Activated B cell treated with CpG ODN at 0.5 μM for 24 hours (primary cell): Measurements from ENCODE around the gene METTL16. TPM values are rescaled to one million over a fixed set of nuclear protein-coding genes. Genes with fewer than 3 reads are reported as not detected.

Experiments
- ATAC-seq: fragments of 200-7000 bp; cut with Tn5 transposase; one replicate; pipeline ENCODE4 v1.10.0; 2021; ENCODE audit warnings: low read depth, mild to moderate bottlenecking, moderate library complexity
- CTCF ChIA-PET: fragments of 350-600 bp; sonication (Branson Sonifier 250); formaldehyde crosslinking; loops from one replicate; lab custom pipeline; 2021; ENCODE audit warnings: antibody characterized with exemption; lab: Charles Lee
- POLR2A ChIA-PET: fragments of 350-600 bp; sonication (Branson Sonifier 250); formaldehyde crosslinking; loops from one replicate; lab custom pipeline; 2021; ENCODE audit warnings: antibody characterized with exemption; lab: Charles Lee
- DNase-seq: peaks from one replicate; pipeline ENCODE4 v3.0.0; 2022
- H3K27ac Mint-ChIP-seq: one replicate; pipeline ENCODE4 v1.8.0; 2020; ENCODE audit warnings: mixed read lengths
- H3K27me3 Mint-ChIP-seq: one replicate; pipeline ENCODE4 v1.8.0; 2021; ENCODE audit warnings: mixed read lengths
- H3K36me3 Mint-ChIP-seq: one replicate; pipeline ENCODE4 v1.8.0; 2021; ENCODE audit warnings: low read depth, mixed read lengths
- H3K4me1 Mint-ChIP-seq: one replicate; pipeline ENCODE4 v1.8.0; 2021; ENCODE audit warnings: mixed read lengths
- H3K4me3 Mint-ChIP-seq: one replicate; pipeline ENCODE4 v1.8.0; 2020; ENCODE audit warnings: mild to moderate bottlenecking, mixed read lengths
- H3K9me3 Mint-ChIP-seq: one replicate; pipeline ENCODE4 v1.8.0; 2020; ENCODE audit warnings: mixed read lengths
- CTCF ChIP-seq: fragments of 200-600 bp; IDR thresholded peaks from one replicate; pipeline ENCODE4 v1.8.0; 2022; ENCODE audit warnings: antibody characterized with exemption, mild to moderate bottlenecking
- intact Hi-C: fragments of 100-400 bp; cut with micrococcal nuclease; formaldehyde crosslinking; loops from one replicate; pipeline ENCODE4 v1.15.1; 2024
- total RNA-seq: library from RNA; stranded (reverse); gene quantifications from 2 replicates; pipeline ENCODE4 v1.2.3, GENCODE V29; 2022

Gene METTL16
- total RNA-seq, 1 donor from 2014 or later: 57.2 TPM

DNA sequence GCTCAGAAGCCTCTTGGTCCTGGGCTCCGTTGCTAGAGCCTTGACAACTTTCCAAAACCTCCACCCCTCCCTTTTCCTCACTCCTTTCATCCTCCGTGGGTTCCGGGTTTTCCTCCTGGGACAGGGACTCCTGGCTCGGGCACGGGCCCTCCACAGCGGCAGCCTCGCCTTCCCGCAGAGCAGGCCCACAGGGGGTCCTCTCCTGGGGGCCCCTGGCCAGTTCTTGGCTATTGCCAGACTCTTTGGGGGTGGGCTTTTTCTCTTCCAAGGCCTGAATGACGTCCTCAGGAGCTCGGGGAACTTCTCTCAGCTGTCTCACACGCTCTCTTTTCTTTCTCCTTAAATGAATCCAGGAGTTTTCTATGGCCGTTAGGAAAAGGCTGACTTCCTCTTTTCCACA is 91.5 kb downstream of the METTL16 start:
- no peak overlapping the region for H3K4me3 Mint-ChIP-seq
- H3K36me3 Mint-ChIP-seq: peaks cover 61% of the 10 kb centered on the region
- no peaks in the 10 kb centered on the region for H3K9me3 Mint-ChIP-seq
- ATAC-seq: no peak
- no peaks in the 10 kb centered on the region for H3K27me3 Mint-ChIP-seq
- intact Hi-C loops: no loop called here
- DNase-seq: no peak
- ChIA-PET POLR2A (no interaction called here), CTCF (interaction anchor here (10.4 kb wide), 1 partner anchor 38 kb away, joined by 520 read pairs; no protein-coding TSS in a partner anchor)
- TF ChIP-seq CTCF: no peak
- no peak overlapping the region for H3K27ac Mint-ChIP-seq
- H3K4me1 Mint-ChIP-seq: no peaks in the 10 kb centered on the region

DNA sequence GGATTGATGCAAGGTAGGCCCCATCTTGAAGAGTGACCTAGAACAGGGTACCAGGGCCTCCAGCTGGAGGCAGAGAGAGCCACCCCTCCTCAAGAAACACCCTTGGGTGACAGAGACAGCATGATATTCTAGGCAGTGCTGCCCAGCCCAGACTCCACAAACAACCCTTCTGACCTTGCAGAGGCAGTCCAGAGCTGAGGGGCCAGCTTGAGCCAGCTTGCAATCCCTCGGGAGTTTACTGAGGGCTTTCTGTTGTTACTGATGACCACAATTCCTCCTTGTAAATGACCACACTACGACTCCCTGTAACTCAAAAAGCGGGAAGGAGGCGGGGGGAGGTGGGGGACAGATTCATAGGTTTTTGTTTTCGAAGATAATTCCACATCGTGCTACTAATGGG is 92.2 kb downstream of the METTL16 start:
- peaks cover 62% of the 10 kb centered on the region for H3K36me3 Mint-ChIP-seq
- H3K9me3 Mint-ChIP-seq: no peaks in the 10 kb centered on the region
- ATAC-seq (no peak), DNase-seq (no peak)
- CTCF ChIA-PET: interaction anchor here (10.4 kb wide), 1 partner anchor 37 kb away, joined by 520 read pairs; no protein-coding TSS in a partner anchor
- TF ChIP-seq CTCF: no peak
- H3K27me3 Mint-ChIP-seq: no peaks in the 10 kb centered on the region
- H3K4me1 Mint-ChIP-seq: no peaks in the 10 kb centered on the region
- intact Hi-C loops: no loop called here
- POLR2A ChIA-PET: no interaction called here
- H3K27ac Mint-ChIP-seq: no peak overlapping the region
- H3K4me3 Mint-ChIP-seq: no peak overlapping the region

DNA sequence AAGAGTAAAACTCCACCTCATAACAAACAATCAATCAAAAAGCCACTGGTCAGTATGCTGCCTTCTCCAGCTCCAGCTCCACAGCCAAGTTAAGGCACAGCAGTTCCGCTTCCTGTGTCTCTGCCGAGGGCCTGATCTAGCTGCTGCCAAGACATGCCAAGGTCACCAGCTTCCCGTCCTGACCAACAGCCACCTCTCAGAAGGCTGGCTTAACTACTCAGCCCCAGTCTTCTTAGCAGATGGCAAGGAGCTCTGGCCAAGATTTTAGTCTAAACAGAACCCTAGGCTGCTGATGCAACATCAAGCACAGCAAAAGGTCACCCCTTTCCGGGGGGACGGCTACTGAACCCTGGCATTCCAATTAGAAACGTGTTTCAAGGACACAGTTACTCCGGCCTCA is 93.1 kb downstream of the METTL16 start:
- Mint-ChIP-seq H3K4me3 (no peak overlapping the region), H3K9me3 (no peaks in the 10 kb centered on the region), H3K4me1 (no peaks in the 10 kb centered on the region), H3K27ac (no peak overlapping the region), H3K27me3 (no peaks in the 10 kb centered on the region), H3K36me3 (peaks cover 69% of the 10 kb centered on the region)
- no peak for DNase-seq
- intact Hi-C loops: no loop called here
- ATAC-seq: no peak
- TF ChIP-seq CTCF: no peak
- CTCF ChIA-PET: interaction anchor here (10.4 kb wide), 1 partner anchor 37 kb away, joined by 520 read pairs; no protein-coding TSS in a partner anchor
- POLR2A ChIA-PET: no interaction called here

DNA sequence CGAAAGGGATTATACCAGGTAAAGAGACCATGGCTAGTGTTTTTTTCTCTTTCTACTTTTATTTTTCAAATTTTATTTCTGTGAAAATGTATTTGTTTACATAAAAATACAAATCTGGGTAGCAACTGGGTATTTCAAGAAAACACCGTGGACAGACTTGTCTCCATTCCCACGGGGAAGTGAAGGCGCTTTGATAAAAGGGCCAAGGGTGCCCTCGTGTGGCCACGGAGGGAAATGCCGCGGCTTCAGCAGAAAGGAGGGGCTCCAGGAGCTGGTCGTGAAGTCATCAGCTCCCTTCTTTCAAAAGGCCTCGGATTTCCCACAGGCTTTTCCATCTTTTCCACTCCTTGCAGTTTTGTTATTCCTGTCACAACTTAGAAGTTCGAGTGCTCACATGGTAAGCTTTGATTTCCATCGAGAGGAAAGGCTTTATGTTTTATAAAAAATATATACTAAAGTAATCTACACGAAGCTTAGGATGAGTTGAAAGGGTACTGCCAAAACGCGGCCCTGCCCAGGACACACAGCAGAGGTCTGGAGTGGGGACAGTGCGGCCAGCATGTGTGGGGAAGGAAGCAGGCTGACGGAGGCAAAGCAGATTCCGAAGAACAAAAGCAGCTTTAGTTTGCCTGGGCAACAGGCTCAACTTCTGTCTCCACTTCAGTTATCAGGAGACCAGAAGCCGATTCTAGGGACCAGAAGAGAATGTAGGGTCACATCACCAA is 95.5 kb downstream of the METTL16 start:
- H3K4me3 Mint-ChIP-seq: no peak overlapping the region
- TF ChIP-seq CTCF: peak; percentile 47
- ATAC-seq: peak; percentile 83
- no peaks in the 10 kb centered on the region for H3K9me3 Mint-ChIP-seq
- peaks cover 62% of the 10 kb centered on the region for H3K36me3 Mint-ChIP-seq
- DNase-seq: peak; percentile 84
- ChIA-PET POLR2A (interaction anchor here (0.6 to 2.4 kb wide), 9 partner anchors 14 to 100 kb away, joined by 3 to 29 read pairs (median 4); partner anchors contain the start of genes MNT and TSR1), CTCF (interaction anchor here (0.6 to 10.4 kb wide), 26 partner anchors 9 to 597 kb away, joined by 3 to 520 read pairs (median 4); partner anchors contain the start of gene TSR1)
- H3K4me1 Mint-ChIP-seq: no peaks in the 10 kb centered on the region
- no peak overlapping the region for H3K27ac Mint-ChIP-seq
- no peaks in the 10 kb centered on the region for H3K27me3 Mint-ChIP-seq
- intact Hi-C loops: loop anchor here (1.0 kb wide), 3 partner anchors 15 to 597 kb away; partner anchors contain the start of gene MNT

GRCh38 chr17:2415081-2415480 is 96.6 kb downstream of the METTL16 start:
- H3K27me3 Mint-ChIP-seq: no peaks in the 10 kb centered on the region
- ChIA-PET CTCF (interaction anchor here (0.8 to 10.4 kb wide), 7 partner anchors 8 to 79 kb away, joined by 3 to 520 read pairs (median 9); partner anchors contain the start of gene TSR1), POLR2A (interaction anchor here (1.6 to 2.4 kb wide), 3 partner anchors 13 to 33 kb away, joined by 15 to 29 read pairs (median 19); partner anchors contain the start of gene MNT)
- TF ChIP-seq CTCF: no peak
- H3K4me3 Mint-ChIP-seq: no peak overlapping the region
- intact Hi-C loops: no loop called here
- no peaks in the 10 kb centered on the region for H3K9me3 Mint-ChIP-seq
- no peak overlapping the region for H3K27ac Mint-ChIP-seq
- ATAC-seq: no peak
- DNase-seq: no peak
- no peaks in the 10 kb centered on the region for H3K4me1 Mint-ChIP-seq
- H3K36me3 Mint-ChIP-seq: peaks cover 59% of the 10 kb centered on the region
